Epithelial cell of prostate (primary cell): ENCODE results near the gene UVSSA.

Source experiments
- DNase-seq: peaks from one replicate; pipeline ENCODE4 v3.0.0-alpha.2; 2011; ENCODE audit warnings: low read depth, low spot score
- H3K27ac ChIP-seq: fragments of 450-650 bp; 2 replicates; pipeline ENCODE4 v1.5.1; 2017; ENCODE audit warnings: mild to moderate bottlenecking

Gene UVSSA, protein sequence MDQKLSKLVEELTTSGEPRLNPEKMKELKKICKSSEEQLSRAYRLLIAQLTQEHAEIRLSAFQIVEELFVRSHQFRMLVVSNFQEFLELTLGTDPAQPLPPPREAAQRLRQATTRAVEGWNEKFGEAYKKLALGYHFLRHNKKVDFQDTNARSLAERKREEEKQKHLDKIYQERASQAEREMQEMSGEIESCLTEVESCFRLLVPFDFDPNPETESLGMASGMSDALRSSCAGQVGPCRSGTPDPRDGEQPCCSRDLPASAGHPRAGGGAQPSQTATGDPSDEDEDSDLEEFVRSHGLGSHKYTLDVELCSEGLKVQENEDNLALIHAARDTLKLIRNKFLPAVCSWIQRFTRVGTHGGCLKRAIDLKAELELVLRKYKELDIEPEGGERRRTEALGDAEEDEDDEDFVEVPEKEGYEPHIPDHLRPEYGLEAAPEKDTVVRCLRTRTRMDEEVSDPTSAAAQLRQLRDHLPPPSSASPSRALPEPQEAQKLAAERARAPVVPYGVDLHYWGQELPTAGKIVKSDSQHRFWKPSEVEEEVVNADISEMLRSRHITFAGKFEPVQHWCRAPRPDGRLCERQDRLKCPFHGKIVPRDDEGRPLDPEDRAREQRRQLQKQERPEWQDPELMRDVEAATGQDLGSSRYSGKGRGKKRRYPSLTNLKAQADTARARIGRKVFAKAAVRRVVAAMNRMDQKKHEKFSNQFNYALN

DNA sequence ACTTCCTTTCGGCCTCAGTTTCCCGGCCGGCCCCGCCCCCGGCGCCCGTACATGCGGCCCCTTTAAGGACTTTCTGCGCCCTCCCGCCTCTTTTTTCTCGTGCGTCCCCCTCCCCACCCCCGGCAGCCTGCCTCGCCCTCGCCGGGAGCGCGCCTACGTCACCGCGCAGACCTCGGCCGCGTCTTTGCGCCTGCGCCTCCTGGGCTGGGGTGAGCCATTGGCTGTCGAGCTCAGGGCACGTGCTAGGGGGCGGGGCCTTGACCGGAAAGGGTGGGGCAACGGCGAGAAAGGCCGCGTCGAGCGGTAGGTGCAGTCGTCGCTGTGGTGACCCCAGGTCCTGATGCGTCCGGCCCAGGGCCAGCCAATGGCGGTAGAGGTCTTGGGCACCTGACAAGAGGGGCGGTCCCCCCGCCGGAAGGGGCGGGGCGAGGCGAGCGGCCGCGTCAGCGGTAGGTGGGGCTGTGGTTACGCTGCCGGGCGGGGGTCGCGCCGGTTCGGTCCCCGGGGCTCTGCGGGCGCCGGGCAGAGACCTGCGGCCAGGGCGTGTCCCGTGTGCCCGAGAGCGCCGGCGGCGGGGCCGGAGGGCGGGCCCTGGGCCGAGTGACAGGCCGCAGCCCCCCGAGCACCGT lies at the start of gene UVSSA:
UVSSA (plus strand) TSS at position 428 of the 629 bp plus-strand sequence. CDS start 884 bp downstream, outside the sequence.
- DNase-seq: peak; percentile 97
- peak within 1 kb of the TSS; percentile 98 for H3K27ac ChIP-seq

- no peak for DNase-seq
- no peak overlapping the region for H3K27ac ChIP-seq
Measured at GRCh38 chr4:1297456-1298325, 49.3 kb upstream of the UVSSA start.

GRCh38 chr4:1298461-1298860 lies 48.5 kb upstream of the UVSSA start:
- no peak for DNase-seq
- no peak overlapping the region for H3K27ac ChIP-seq

- no peak for DNase-seq
- no peak overlapping the region for H3K27ac ChIP-seq
Measured at GRCh38 chr4:1299301-1299860, 47.6 kb upstream of the UVSSA start.

- peak overlapping the region; percentile 62 for H3K27ac ChIP-seq
- DNase-seq: no peak
Measured at GRCh38 chr4:1300466-1301455, 46.2 kb upstream of the UVSSA start.

DNA sequence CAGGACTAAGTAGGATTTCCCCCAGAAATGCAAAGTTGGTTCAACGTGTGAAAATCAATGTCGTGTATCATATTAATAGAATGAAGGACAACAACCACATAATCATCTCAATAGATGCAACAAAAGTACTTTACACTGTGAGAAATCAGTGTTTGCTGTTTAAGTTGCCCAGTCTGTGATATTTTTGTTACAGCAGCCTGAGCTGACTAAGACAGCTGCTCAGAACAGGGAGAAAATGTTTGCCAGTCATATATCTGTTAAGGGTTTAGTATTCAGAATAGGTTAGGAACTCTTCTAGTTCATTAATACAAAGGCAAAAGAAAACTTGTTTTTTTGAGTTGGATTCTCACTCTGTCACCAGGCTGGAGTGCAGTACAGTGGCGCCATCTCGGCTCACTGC lies 44.8 kb upstream of the UVSSA start:
- H3K27ac ChIP-seq: no peak overlapping the region
- DNase-seq: no peak

- no peak for DNase-seq
- H3K27ac ChIP-seq: peak overlapping the region; percentile 29
Measured at GRCh38 chr4:1305261-1305711, 41.7 kb upstream of the UVSSA start.

DNA sequence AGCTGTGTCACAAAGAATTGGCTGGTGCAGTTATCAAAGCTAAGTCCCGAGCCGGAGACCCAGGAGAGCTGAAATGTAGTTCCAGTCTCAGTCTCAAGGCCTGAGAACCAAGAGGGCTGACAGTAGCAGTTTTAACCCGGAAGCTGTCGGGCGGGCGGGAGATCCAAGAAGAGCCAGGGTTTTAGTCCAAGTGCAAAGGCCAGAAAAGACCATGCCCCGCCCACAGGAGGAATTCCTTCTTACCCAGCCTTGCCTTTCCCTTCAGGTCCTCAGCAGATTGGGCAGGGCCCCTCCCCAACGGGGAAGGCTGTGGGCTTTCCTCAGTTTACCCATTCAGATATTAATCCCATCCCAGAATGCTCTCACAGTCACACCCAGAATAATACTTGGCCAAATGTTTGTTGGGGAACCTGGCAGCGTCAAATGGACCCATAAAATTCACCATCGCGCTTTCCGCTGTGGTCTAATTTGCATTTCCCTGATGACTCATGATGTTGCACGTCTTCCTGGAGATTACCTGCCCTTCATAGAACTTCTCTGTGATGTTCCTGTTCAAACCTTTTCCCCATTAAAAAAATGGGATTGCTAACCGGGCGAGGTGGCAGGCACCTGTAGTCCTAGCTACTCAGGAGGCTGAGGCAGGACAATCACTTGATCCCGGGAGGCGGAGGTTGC lies 41.1 kb upstream of the UVSSA start:
- H3K27ac ChIP-seq: peak overlapping the region; percentile 29
- no peak for DNase-seq

DNA sequence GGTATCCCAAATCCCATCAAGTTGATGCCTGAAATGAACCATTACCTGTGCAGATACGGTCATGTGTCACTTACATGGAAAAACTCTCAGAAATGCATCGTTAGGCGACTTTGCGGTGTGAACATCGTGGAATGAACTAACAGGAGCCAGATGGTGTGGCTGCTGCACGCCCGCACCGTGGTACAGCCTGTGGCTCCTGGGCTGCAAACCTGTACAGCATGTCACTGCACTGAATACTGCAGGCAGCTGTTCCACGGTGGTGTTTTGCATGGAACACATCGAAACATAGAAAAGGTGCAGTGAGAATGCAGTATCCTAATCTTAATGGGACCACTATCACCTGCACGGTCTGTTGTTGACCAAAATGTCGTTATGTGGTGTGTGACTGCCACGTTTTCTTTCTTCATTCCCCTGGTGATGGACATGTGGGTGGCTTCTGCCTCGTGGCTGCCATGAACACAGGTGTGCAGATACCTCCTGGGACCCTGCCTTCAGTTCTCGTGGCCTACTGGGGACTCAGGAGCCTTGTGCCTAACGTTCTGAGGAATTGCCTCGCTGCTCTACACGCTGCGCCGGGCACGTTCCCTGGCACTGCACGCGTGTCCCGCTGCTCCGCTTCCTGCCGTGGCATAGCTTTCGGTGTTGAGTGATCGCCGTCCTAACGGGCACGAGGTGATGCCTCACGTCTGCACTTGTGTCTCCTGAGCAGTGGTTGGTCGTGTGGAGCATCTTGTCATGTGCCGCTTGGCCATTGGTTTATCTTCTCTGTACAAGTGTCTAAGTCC lies 38.9 kb upstream of the UVSSA start:
- H3K27ac ChIP-seq: peak overlapping the region; percentile 67
- no peak for DNase-seq

GRCh38 chr4:1309261-1310010 lies 37.6 kb upstream of the UVSSA start:
- peak overlapping the region; percentile 67 for H3K27ac ChIP-seq
- no peak for DNase-seq

GRCh38 chr4:1310031-1310795 lies 36.8 kb upstream of the UVSSA start:
- H3K27ac ChIP-seq: peak overlapping the region; percentile 67
- DNase-seq: no peak

- no peak for DNase-seq
- peak overlapping the region; percentile 67 for H3K27ac ChIP-seq
Measured at GRCh38 chr4:1310796-1311631, 36.0 kb upstream of the UVSSA start.

DNA sequence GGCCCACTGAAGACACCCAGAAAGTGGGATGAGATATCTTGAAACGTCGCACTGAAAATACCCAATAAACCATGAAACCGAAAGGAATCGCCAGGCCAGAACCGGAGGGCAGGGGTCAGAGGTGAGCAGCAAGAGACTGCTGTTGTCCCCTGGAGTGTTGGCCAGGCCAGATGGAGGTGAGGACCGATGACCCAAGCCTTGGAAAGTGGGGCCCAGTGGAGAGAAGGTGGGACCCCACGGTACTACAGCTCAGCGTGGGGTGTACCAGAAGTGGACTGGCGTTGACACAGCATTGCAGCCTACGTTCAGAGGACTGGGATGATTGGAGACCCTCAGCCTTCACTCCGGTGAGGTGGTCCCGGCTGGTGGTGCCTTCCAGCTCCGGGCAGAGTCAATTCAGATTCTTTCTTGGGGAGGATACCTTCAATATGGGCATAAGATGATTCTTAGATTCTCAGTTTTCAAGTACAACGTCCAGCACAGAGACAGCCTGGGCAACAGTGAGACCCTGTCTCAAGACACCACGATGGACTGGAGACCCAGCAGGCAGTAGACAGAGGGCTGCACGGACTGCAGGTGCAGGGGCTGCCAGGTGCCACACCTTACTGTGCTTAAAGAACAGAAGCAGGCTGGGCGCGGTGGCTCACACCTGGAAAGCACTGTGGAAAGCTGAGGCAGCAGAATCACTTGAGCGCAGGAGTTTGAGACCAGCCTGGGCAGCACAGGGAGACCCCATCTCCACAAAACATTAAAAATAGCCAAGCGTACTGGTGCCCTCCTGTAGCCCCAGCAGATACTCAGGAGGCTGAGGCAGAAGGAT lies 34.0 kb upstream of the UVSSA start:
- H3K27ac ChIP-seq: no peak overlapping the region
- no peak for DNase-seq

DNA sequence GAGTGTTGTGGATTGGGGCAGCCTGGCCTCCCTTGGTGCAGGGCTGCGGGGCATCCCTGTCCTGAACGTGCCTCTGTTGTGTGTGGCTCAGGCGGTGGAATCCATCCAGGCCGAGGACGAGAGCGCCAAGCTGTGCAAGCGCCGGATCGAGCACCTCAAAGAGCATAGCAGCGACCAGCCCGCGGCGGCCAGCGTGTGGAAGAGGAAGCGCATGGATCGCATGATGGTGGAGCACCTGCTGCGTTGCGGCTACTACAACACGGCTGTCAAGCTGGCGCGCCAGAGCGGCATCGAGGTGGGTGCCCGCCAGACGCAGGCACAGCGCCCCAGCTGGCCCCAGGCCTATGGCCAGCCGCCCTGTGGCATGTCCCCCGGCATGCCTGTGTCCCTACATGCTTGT lies 31.7 kb upstream of the UVSSA start:
- DNase-seq: no peak
- no peak overlapping the region for H3K27ac ChIP-seq
